HFFc6 (cell line): Measurements from ENCODE around the gene BLTP3A. TPM values are rescaled to one million over a fixed set of nuclear protein-coding genes. Genes with fewer than 3 reads are reported as not detected.
"Not testable (repeated sequence)": the region's sequence is repeated elsewhere in the genome, so short reads cannot be mapped to it uniquely, and the experiment has no call there.

Source experiments
- DNase-seq: peaks from one replicate; pipeline ENCODE4 v3.0.0-alpha.2; 2018
- H3K27ac Mint-ChIP-seq: 2 replicates; pipeline ENCODE4 v1.8.0; 2020; ENCODE audit warnings: mild to moderate bottlenecking, mixed read lengths
- H3K27me3 Mint-ChIP-seq: 2 replicates; pipeline ENCODE4 v1.8.0; 2021; ENCODE audit warnings: mild to moderate bottlenecking, moderate library complexity, mixed read lengths; ENCODE audit not compliant: insufficient read depth
- H3K36me3 Mint-ChIP-seq: 2 replicates; pipeline ENCODE4 v1.8.0; 2021; ENCODE audit warnings: low read depth, mixed read lengths
- H3K4me1 Mint-ChIP-seq: 2 replicates; pipeline ENCODE4 v1.8.0; 2020; ENCODE audit warnings: low read depth, mixed read lengths
- H3K4me3 Mint-ChIP-seq: 2 replicates; pipeline ENCODE4 v1.8.0; 2020; ENCODE audit warnings: mild to moderate bottlenecking, moderate library complexity, mixed read lengths
- H3K9me3 Mint-ChIP-seq: 2 replicates; pipeline ENCODE4 v1.8.0; 2020; ENCODE audit warnings: mild to moderate bottlenecking, mixed read lengths
- CTCF ChIP-seq: fragments of 200-600 bp; sonication (generic); IDR thresholded peaks from 2 replicates; pipeline ENCODE4 v1.5.0; 2021; ENCODE audit warnings: antibody characterized with exemption, mild to moderate bottlenecking
- total RNA-seq, 6 experiments: library from RNA; stranded (reverse); fragmentation: NEBNext Ultra II Directional; extraction: Animal tissue kit (Norgen Biotek cat#: 25700); gene quantifications; 2 replicates in 1 of 6; 3 replicates in 5 of 6; pipeline ENCODE4 v1.2.3, GENCODE V29; 2021

BLTP3A gene
- total RNA-seq, 6 experiments from 2014 or later, result 7.2 to 9.8 (median 8.9) TPM

- Mint-ChIP-seq H3K4me1 (peaks cover 19% of the 10 kb centered on the region), H3K4me3 (no peak overlapping the region), H3K36me3 (peaks cover 38% of the 10 kb centered on the region), H3K27me3 (no peaks in the 10 kb centered on the region; the same call in 1 of the 2 replicates), H3K27ac (no peak overlapping the region), H3K9me3 (no peaks in the 10 kb centered on the region)
- no peak for DNase-seq
- TF ChIP-seq CTCF, result no peak
Observed at GRCh38 chr6:34774967-34775366, 16.9 kb upstream of the BLTP3A start.

- H3K27ac Mint-ChIP-seq, H3K4me1 Mint-ChIP-seq, H3K9me3 Mint-ChIP-seq, H3K4me3 Mint-ChIP-seq, H3K36me3 Mint-ChIP-seq, H3K27me3 Mint-ChIP-seq: not testable (repeated sequence)
- DNase-seq, result peak; percentile 25
Observed at GRCh38 chr6:34785375-34785774, 6.5 kb upstream of the BLTP3A start.

GRCh38 chr6:34787152-34787551 is 4.7 kb upstream of the BLTP3A start:
- not testable (repeated sequence) for H3K36me3 Mint-ChIP-seq, DNase-seq, H3K27ac Mint-ChIP-seq, H3K4me3 Mint-ChIP-seq, H3K9me3 Mint-ChIP-seq, H3K27me3 Mint-ChIP-seq
- H3K4me1 Mint-ChIP-seq, result peaks cover 14% of the 10 kb centered on the region

GRCh38 chr6:34788111-34788510 is 3.8 kb upstream of the BLTP3A start:
- H3K4me1 Mint-ChIP-seq, result peaks cover 22% of the 10 kb centered on the region
- TF ChIP-seq CTCF, result no peak
- no peak for DNase-seq
- H3K4me3 Mint-ChIP-seq, result no peak overlapping the region
- H3K9me3 Mint-ChIP-seq, result no peaks in the 10 kb centered on the region
- no peaks in the 10 kb centered on the region for H3K36me3 Mint-ChIP-seq
- no peak overlapping the region for H3K27ac Mint-ChIP-seq
- no peaks in the 10 kb centered on the region; the same call in 1 of the 2 replicates for H3K27me3 Mint-ChIP-seq

- peak overlapping the region; percentile 88 for H3K27ac Mint-ChIP-seq
- no peaks in the 10 kb centered on the region; the same call in 1 of the 2 replicates for H3K27me3 Mint-ChIP-seq
- H3K9me3 Mint-ChIP-seq, result no peaks in the 10 kb centered on the region
- H3K4me1 Mint-ChIP-seq, result peaks cover 38% of the 10 kb centered on the region
- peak; percentile 52 for TF ChIP-seq CTCF
- DNase-seq, result no peak
- H3K36me3 Mint-ChIP-seq, result no peaks in the 10 kb centered on the region
- peak overlapping the region; percentile 98 for H3K4me3 Mint-ChIP-seq
Observed at GRCh38 chr6:34791164-34791700, 651 bp upstream of the BLTP3A start.

GRCh38 chr6:34792605-34793500 is 970 bp downstream of the BLTP3A start:
- no peaks in the 10 kb centered on the region for H3K9me3 Mint-ChIP-seq
- TF ChIP-seq CTCF, result no peak
- peak; percentile 50 for DNase-seq
- no peaks in the 10 kb centered on the region for H3K36me3 Mint-ChIP-seq
- no peaks in the 10 kb centered on the region; the same call in 1 of the 2 replicates for H3K27me3 Mint-ChIP-seq
- peaks cover 42% of the 10 kb centered on the region for H3K4me1 Mint-ChIP-seq
- peak overlapping the region; percentile 87 for H3K27ac Mint-ChIP-seq
- peak overlapping the region; percentile 98 for H3K4me3 Mint-ChIP-seq
